H1 (cell line): Measurements from ENCODE around the gene EPS8. TPM values are rescaled to one million over a fixed set of nuclear protein-coding genes. Genes with fewer than 3 reads are reported as not detected.

Experiments
- ATF3 ChIP-seq: IDR thresholded peaks from 2 replicates; pipeline ENCODE4 v1.6.1; 2011; ENCODE audit warnings: low read depth, mild to moderate bottlenecking, low read length; ENCODE audit not compliant: insufficient read depth
- BACH1 ChIP-seq: IDR thresholded peaks from 2 replicates; pipeline ENCODE4 v1.6.1; 2012; ENCODE audit warnings: low read length, improper control_type of control experiment
- CBX5 ChIP-seq: fragments of 300-800, 300-1000 bp; sonication (generic); IDR thresholded peaks from 2 replicates; pipeline ENCODE4 v1.7.1; 2016; ENCODE audit warnings: antibody characterized with exemption, low read length, low read depth
- CEBPB ChIP-seq: IDR thresholded peaks from 2 replicates; pipeline ENCODE4 v1.6.1; 2012; ENCODE audit warnings: low read depth, low read length
- CHD1 ChIP-seq: IDR thresholded peaks from 2 replicates; pipeline ENCODE4 v1.6.1; 2012; ENCODE audit warnings: low read depth, low read length, improper control_type of control experiment
- CHD2 ChIP-seq: IDR thresholded peaks from 2 replicates; pipeline ENCODE4 v1.6.1; 2012; ENCODE audit warnings: low read length, improper control_type of control experiment
- CTCF ChIP-seq, 3 experiments: IDR thresholded peaks; 1 replicate in 2 of 3; 2 replicates in 1 of 3; pipeline versions ENCODE4 v1.5.1 to v1.6.1; 2011; ENCODE audit warnings: low read length in 3 of 3, mild to moderate bottlenecking in 3 of 3, inconsistent platforms in 2 of 3, low read depth in 1 of 3, moderate library complexity in 1 of 3; ENCODE audit not compliant: insufficient read depth in 1 of 3; ENCODE audit errors: control extremely low read depth in 1 of 3
- KDM5A ChIP-seq: fragments of 200-600 bp; IDR thresholded peaks from 2 replicates; pipeline ENCODE4 v1.7.1; 2012; ENCODE audit warnings: mild to moderate bottlenecking, low read length, inconsistent platforms, mixed read lengths
- NRF1 ChIP-seq: IDR thresholded peaks from 2 replicates; pipeline ENCODE4 v1.6.1; 2011; ENCODE audit warnings: mild to moderate bottlenecking, low read depth, low read length, improper control_type of control experiment
- POLR2AphosphoS5 ChIP-seq: IDR thresholded peaks from 2 replicates; pipeline ENCODE4 v1.6.1; 2011; ENCODE audit warnings: low read depth, low read length
- POU5F1 ChIP-seq: IDR thresholded peaks from 2 replicates; pipeline ENCODE4 v1.6.1; 2011; ENCODE audit warnings: low read depth, mild to moderate bottlenecking, low read length, moderate library complexity
- RBBP5 ChIP-seq: IDR thresholded peaks from 2 replicates; pipeline ENCODE4 v1.7.1; 2012; ENCODE audit warnings: low read depth, mild to moderate bottlenecking, inconsistent platforms, low read length, moderate library complexity, borderline replicate concordance
- TAF1 ChIP-seq: IDR thresholded peaks from 2 replicates; pipeline ENCODE4 v1.6.1; 2011; ENCODE audit warnings: mild to moderate bottlenecking, low read depth, low read length
- TAF7 ChIP-seq: optimal IDR thresholded peaks from 2 replicates; pipeline ENCODE3; 2011; ENCODE audit warnings: low read depth, mild to moderate bottlenecking, inconsistent platforms, low read length, moderate library complexity, borderline replicate concordance
- USF2 ChIP-seq: IDR thresholded peaks from 2 replicates; pipeline ENCODE4 v1.6.1; 2011; ENCODE audit warnings: low read length, improper control_type of control experiment
- YY1 ChIP-seq: IDR thresholded peaks from 2 replicates; pipeline ENCODE4 v1.6.1; 2011; ENCODE audit warnings: low read depth, mild to moderate bottlenecking, low read length
- polyA plus RNA-seq, 7 experiments: library from polyadenylated mRNA; depleted of rRNA in 3 of 7; stranded (reverse) in 5 of 7; unstranded in 2 of 7; fragments of >200 nt in 5 of 7; fragments of 200-250 nt in 2 of 7; gene quantifications; 1 replicate in 5 of 7; 2 replicates in 1 of 7; 4 replicates in 1 of 7; pipeline versions ENCODE4 v1.2.1 to v1.2.3, GENCODE V29; 2011 to 2013; ENCODE audit warnings: missing spikeins in 2 of 7, mixed read lengths in 2 of 7
- total RNA-seq: library from RNA; stranded (reverse); fragmentation: NEBNext Ultra II Directional; extraction: Animal tissue kit (Norgen Biotek cat#: 25700); gene quantifications from 2 replicates; pipeline ENCODE4 v1.2.1, GENCODE V29; 2021

Gene EPS8
- total and polyA plus RNA-seq, 2 of the 8 experiments (the other 6 are each of a cell fraction or from before 2014, with no cell fraction given): 3.0 to 4.6 TPM

GRCh38 chr12:15788233-15789219 lies 662 bp downstream of the EPS8 start (continued):
- TF ChIP-seq CTCF (IDR thresholded peaks at IDR 0.05; ENCODE audit: control extremely low read depth in 1 of 3, insufficient read depth in 1 of 3, low read depth in 1 of 3, low read length in 3 of 3) (no peak), YY1 (no peak), TAF7 (no peak), BACH1 (no peak), CHD1 (no peak), CBX5 (no peak), RBBP5 (peak; percentile 35; the same call in 1 of the 2 replicates), POLR2AphosphoS5 (no peak), POU5F1 (no peak), ATF3 (no peak), CHD2 (peak; percentile 52; the same call in 1 of the 2 replicates), CEBPB (no peak), NRF1 (no peak), USF2 (no peak), KDM5A (no peak), TAF1 (no peak)
